Heart left ventricle (tissue), 13 donors: Measurements from ENCODE around the gene SGCA.

ENCODE experiments used
- CTCF ChIP-seq, 12 donors: fragments of 200-600 bp; sonication (generic) in 4 of 12; IDR thresholded peaks; one replicate each; pipeline versions ENCODE4 v1.5.0 to v1.8.0; 2018 to 2022; ENCODE audit warnings: antibody characterized with exemption in 12 of 12, mild to moderate bottlenecking in 5 of 12
- POLR2A ChIP-seq, 2 donors: fragments of 450-650 bp; IDR thresholded peaks; one replicate each; pipeline ENCODE4 v1.6.1; 2017; ENCODE audit warnings: antibody characterized with exemption in 2 of 2, mild to moderate bottlenecking in 2 of 2, moderate library complexity in 2 of 2
- donor health status: ischemic (EF 13 %, LVEDD 7.1; RV severe dilation, severe dysfunction).
- donor health status: DM: no; HTN: yes; CAD: no.
- donor health status: DM: no; HTN: no; CAD: no.
- donor health status: ischemic (EF 25% LVEDD 6.9; RV normal size, moderate dysfunction).
- donor health status: ischemic (EF 25% LVEDD 5.7; RV mildly dilated, moderate dysfunction).
- donor health status: ischemic (EF 35%, LVEDD 5.7; RV mildly dilated, moderate dysfunction).
- donor health status: nonischemic (EF 11% LVEDD 7.7; RV severe dilation, severe dysfunction).
- donor health status: DM: yes; HTN: yes; CAD: no.
- donor health status: PGD.
- donor health status: ischemic (EF 29% LVEDD 5.4; RV normal size, mild dysfunction).
- donor health status: nonischemic (EF 23%, LVEDD 6.1; RV moderate dilation, normal function).

GRCh38 chr17:50155115-50155819 is 10.5 kb upstream of the SGCA start:
- no peak for TF ChIP-seq CTCF (IDR thresholded peaks at IDR 0.05)
- no peak for TF ChIP-seq POLR2A (IDR thresholded peaks at IDR 0.05)
